A673 (cell line): ENCODE data around the gene MUC20.

Source experiments
- CTCF ChIP-seq: fragments of 300-800, 200-600 bp; sonication (generic); conservative IDR thresholded peaks from 2 replicates; pipeline ENCODE4 v1.5.1; 2017; ENCODE audit warnings: low read depth, mild to moderate bottlenecking, antibody characterized with exemption, low read length, moderate library complexity, mixed read lengths
- EZH2 ChIP-seq: fragments of 200-600 bp; sonication (generic); IDR thresholded peaks from 2 replicates; pipeline ENCODE4 v1.6.1; 2017; ENCODE audit warnings: borderline replicate concordance, low read depth, mild to moderate bottlenecking, mixed read lengths, antibody characterized with exemption, low read length; ENCODE audit not compliant: poor library complexity, severe bottlenecking

GRCh38 chr3:195717416-195717815 is 3.4 kb upstream of the MUC20 start:
- no peak for TF ChIP-seq CTCF
- no peak for TF ChIP-seq EZH2
